Islet of Langerhans (tissue), 1 donor: ENCODE data around the gene RGS19.

Source experiments
- FAIRE-seq: peaks from one replicate; lab custom pipeline; 2011; peaks lifted over from hg19 to GRCh38; lab: Jason Lieb, UNC

Gene RGS19

DNA sequence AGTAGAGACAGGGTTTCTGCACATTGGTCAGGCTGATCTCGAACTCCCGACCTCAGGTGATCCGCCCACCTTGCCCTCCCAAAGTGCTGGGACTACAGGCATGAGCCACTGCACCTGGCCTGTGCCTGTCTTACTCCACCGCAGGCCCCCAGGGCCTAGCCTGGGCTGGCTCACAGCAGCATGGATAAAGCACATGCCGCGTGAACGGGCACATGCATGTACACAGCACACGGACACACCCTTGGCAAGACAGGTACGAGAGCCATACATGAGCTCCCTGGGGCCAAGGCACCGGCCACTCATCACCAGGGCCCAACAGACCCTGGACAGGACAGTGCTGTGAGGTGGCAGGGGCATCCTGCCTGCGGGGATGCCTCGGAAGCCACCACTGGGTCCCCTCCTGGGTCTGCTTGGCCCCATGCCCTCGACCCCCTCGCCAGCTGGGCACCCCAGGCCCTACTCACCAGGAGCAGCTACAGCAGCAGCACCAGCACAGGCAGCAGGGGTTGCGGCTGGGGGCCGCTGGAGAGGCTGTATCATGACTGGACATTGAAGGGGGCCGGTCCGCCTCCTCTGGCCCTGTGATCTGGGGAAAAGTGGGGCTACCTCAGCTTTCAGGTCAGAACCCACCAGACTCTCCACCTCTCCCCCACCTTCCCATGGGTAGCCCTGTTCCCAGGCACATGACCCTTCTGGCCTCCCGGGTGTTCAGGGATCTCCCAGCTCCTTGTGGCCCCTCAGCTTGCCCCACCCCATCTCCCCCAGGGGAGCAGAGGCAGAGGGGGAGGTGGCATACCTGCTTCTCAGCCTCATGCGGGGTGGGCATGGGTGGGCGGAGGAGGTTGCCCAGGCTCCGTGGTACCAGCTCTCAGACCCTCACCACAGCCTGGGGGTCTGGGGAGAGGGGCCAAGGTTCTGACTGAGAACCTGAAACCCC lies 3.0 kb downstream of the RGS19 start:
- no peak for FAIRE-seq

DNA sequence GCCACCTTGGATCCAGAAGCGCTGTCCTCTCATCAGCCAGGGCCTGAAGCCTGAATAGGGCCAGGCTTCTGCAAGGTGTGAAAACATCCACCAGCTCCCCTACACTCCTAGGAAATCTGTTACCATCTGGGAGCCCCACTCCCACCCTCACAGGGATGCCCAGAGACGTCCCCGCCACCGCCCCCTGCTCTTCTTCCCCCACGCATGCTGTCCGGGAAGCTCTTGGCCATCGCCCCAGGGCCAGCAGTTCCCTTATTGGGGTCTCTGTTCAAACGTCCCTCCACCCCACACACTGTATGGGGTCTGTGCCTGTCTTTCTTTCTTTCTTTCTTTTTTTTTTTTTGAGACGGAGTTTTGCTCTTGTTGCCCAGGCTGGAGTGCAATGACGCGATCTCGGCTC lies 3.8 kb downstream of the RGS19 start:
- no peak for FAIRE-seq

DNA sequence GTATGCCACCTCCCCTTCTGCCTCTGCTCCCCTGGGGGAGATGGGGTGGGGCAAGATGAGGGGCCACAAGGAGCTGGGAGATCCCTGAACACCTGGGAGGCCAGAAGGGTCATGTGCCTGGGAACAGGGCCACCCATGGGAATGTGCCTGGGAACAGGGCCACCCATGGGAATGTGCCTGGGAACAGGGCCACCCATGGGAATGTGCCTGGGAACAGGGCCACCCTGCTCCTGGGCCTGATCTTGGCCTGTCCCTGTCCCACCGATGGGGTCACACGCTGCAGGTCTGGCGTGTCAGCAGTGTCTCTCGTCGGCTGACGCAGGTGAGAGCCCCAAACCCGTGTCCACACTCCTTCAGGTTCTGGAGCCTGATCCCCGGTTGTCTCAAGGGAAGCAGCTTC lies 4.4 kb downstream of the RGS19 start:
- FAIRE-seq: no peak

DNA sequence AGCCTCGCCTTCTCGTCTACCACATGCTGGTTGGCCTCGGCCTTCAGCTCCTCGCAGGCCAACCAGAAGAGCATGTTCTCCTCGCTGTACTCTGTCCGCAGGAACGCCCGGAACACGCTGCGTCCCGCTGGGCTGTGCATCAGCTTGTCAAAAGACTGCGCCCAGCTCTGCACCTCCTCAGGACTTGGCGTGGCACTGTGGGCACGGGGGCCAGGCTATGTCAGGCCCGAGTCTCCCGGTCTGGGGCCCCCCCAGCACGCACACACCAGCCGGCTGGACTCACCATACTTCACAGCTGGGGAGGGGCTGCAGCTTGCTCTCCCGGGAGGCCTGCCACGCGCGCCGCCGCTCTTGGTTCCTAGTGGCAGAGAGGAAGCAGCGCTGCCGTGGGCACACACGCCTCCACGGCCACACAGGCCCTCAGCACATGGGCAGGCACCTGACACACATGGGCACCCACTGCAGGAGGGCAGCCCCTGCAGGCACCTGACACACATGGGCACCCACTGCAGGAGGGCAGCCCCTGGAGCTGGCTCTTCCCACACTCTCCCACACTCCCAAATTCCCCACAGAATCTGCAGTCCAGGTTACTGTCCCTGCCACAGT lies 5.0 kb downstream of the RGS19 start:
- FAIRE-seq: no peak

DNA sequence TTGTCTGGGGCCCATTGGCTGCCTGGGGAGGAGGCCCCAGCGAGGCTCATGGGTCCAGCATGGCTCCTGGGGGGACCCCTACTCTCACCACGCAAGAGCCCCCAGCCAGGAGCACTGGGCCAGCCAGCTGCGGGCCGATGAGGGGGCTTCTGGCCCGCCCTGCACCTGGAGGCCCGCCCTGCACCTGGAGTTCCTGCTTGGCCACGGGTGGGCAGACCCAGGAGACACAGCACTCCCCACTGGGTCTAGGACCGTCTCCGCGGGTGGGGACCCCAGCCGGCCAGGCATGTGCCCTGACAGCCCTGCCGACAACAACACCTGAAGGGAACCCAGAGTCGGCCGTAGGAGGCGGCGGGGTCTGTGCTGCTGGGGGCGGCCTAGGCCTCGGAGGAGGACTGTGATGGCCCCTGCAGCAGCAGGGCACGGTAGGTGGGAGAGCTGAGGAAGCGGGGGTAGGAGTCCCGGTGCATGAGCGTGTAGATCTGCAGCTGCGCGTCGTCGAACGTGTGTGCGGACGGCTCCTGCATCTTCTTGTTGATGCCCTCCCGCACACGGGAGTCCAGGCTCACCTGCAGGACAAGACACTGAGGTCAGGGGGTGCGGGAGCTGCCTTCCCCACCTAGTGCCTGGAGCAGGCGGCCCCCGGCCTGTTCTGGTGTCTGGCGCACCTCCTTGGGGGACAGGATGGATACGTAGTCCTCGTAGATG lies 5.7 kb downstream of the RGS19 start:
- no peak for FAIRE-seq

DNA sequence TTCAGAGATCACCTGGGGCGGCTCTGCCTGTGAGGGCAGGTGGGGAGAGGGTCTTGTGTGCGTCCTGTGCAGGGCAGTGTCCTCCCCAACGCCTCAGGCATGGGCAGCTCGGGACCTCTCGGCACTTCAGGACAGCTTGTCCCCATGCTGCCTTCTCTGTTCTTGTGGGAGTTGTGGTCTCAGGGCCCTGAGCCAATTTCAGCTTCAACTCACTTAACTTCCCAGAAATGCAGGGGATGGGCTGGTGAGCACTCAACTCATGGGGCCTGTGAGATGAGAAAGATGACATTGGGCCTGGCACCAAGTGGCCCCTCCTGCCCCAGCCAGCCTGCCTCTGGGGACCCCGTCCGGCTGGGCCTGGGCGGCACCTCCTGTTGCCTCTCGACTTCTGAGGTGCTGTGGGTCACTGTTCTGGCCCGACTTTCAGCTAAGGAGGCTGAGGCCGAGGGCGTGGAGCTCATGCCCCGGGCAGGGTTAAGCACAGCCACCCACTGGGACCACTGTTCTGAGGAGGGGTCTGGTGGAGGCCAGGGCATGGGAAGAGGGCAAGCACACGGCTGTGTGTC lies 6.7 kb downstream of the RGS19 start:
- FAIRE-seq: no peak

DNA sequence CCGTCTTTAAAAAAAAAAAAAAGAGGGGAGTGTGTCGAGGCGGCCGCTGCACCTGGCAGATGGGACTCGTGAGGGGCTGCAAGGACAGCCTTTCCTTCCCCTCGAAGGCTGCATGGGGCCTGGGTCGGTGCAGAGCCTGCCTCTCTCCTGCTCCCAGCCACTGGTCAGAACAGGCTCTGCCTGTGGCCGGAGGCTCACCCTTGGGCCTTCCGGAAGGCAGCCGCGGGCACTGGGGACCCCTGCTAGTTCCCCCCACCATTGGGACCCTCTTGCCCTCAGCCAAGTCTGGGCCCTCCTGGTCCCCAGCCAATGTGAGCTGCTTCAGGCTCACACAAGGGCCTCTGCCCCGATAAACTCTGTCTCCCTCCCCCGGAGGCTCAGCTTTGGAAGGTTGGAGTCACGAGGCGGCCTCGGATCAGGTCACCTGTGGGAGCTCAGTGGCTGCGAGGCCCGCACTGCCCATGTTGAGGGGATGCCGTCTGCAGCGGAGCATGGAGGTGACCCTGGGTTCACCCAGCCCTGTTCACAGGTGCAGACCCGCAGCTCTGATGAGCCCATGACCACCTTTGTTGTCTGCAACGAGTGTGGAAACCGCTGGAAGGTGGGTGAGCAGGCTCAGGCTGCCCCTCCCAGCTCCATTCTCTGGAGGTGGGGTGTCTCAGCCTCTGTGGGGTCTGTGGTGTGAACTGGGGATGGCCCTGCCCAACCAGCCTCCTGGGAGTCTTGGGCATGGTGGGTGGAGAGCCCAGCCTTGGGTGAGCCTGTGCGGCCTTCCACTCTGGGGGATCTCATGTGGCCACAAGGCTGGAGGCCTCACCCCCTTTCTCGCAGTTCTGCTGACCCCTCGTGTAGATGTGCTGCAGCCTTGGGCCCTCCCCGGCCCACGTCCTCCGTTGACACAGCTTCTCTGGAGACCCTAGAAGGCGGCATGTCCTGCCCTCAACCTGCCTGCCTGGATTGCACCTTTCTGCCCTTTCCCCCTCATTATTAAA lies 7.7 kb downstream of the RGS19 start:
- FAIRE-seq: no peak

DNA sequence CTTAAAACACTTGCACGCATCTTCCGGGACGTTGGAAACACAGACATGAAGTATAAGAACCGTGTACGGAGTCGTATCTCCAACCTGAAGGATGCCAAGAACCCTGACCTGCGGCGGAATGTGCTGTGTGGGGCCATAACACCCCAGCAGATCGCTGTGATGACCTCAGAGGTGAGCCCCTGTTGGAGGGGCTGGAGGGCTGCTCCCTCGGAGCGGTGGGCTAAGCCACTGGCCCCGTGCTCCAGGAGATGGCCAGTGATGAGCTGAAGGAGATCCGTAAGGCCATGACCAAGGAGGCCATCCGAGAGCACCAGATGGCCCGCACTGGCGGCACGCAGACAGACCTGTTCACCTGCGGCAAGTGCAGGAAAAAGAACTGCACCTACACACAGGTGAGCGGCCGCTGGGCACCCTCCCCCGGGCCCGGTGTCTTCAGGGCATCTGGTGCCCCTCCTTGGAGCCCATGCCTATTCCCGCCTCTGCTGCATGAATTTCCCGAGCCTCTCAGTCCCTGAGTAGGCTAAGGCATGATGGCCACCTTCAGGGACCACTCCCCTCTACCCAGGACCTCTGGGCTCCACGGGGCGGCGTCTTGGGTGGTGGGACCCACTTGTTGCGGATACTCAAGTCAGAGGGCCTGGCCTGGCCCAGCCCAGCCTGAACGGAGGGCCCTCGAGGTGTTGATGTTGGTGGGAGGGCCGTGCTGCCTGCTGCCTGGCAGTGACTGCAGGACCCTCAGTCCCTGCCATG lies 8.9 kb downstream of the RGS19 start:
- FAIRE-seq: no peak

DNA sequence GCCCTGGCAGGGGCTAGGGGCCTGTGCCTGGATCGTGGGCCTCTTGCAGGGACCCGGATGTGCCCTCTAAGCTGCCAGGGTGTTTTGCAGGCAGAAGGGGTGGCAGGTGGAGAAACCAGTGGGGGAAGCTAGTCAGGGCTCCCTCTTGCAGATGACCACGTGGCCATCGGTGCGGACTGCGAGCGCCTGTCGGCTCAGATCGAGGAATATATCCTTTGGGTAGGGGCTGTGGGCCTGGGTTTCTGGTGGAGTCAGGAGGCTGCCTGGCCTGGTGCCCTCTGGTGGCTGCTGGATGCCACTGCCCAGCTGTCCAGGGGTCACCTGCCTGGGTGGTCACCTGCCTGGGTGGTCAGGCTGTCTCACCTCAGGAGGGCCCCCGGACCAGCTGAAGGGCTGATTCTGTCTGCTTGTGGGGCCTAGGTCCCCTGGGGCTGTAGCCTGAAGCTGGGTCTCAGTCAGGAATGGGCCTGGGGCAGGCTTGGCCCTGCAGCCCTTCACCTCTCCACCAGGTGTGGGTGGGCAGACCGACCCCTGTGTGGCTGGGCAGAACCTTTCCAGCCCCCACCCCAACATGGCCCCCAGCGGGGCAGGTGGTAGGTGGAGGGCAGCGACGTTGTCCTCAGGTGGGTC lies 9.6 kb downstream of the RGS19 start:
- FAIRE-seq: no peak

DNA sequence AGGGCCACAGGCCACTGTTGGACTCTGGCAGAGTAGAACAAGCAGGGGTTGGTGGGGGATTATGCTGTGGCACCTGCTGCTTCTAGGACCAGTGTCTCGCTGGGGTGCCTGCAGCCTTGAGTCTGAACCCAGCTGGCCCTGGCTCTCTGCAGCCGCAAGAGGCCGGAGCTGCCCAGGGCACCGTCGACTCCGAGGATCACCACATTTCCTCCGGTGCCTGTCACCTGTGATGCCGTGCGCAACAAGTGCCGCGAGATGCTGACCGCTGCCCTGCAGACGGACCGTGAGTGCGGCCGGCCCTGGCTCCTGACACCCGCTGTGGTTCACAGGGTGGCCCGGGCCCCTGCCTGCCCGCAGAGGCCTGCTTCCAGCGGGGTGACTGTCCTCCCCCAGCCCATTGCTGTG lies 10.1 kb downstream of the RGS19 start:
- FAIRE-seq: no peak

DNA sequence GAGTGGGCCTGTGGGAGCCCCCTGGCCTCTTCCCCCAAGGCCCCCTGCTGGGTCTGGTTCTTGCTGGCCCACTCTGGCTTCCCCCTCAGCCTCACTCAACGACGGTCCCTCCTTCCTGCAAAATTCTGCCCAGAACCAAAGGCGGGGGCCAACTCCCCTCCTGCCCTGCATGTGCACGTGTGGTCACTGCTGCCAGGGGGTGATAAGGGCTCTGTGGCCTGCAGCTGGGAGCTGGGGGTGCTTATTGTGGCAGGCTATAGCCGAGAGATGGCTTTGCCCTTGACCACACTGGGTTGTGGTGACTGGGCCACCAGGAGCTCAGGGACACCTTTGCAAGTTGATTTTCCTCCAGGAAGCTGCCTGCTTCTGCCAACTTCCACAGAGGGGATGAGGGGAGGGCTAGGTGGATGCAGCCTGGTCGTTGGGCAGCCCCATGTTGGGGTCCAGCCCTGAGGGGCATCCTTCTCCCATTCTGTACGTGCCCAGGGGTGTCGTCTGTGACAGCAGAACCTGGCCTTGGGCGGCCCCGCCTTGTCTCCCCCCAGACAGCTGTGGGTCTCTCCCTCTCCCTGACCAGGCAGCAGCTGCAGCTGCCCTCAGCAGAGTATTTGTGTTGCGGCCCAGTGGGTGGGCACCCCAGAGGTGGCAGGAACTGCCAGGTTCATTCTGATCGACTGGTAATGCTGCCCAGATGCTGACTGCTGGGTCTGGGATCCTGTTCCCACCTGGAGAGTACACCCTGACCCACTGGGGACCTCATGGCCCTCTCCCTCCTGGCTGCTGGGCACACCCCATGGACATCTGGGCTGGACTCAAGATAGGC lies 10.7 kb downstream of the RGS19 start:
- FAIRE-seq: no peak

DNA sequence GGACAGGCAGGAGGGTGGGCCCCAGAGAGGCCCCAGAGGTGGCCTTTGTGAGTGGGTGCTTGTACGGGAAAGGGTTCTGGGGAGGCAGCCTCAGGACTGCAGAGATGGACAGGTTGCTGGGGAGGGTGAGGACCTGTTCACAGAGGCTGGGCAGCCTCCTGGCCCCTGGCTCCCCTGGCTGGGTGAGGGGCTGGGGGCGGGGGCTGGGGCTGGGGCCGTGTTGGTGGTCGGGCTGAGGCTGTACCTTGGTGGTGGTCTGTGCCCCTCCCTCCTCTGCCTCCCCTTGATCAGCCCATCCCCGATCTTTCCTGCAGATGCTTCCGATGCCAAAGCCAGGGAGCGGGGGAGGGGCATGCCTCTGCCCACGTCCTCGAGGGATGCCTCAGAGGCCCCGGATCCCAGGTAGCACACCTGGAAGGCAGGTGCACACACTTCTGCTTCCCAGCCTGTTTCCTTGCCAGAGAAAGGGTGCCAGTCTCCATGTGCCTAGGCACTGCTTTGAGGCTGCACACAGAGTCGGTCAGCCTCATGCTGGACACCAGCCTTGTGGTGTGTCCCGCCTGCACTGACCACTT lies 11.5 kb downstream of the RGS19 start:
- no peak for FAIRE-seq

DNA sequence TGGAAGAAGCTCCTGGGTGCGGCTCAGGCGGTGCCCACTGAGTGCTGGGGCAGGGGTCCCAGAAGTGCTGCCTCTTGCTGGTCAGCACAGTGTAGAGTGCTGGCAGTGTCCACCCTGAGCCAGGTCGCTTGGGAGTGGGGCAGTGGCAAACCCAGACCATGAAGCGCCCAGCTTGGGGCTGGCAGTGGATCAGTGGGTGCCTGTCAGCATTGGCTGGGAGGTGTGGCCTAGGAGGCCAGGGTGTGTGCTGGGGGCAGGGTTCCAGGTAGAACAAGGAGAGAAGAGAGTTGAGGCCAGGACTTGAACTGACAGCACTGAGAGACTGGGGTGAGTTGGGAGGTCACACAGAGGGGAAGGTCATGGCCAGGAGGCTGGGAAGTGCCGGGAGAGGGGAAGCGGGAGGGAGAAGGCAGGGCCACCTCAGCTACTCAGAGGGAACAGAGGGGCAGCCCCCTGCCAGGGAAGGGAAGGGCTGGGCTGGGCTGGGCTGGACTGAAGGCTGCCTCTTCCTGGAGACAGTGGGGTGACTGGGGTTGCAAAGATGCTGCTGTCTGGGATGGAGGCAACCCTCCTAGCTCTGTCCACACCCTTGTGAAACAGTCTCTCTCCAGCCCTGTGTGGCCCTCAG lies 12.2 kb downstream of the RGS19 start:
- no peak for FAIRE-seq

DNA sequence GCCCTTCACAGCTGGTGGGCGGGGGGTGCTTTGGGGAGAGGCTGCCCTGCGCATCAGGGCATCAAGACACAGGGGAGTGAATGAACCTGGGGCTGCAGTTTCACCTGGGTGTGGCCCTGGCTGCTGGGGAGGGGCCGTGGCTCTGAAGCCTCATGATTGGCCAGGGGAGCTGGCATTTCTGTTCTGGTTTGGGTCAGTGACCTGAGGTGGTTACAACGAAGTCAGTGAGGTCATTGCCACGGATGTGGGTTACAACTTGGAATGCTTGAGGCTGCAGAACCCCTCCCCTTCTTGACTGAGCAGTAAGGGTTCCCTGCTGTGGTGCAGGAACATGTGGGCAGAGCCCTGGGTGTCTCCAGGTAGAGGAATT lies 13.4 kb downstream of the RGS19 start:
- FAIRE-seq: no peak

DNA sequence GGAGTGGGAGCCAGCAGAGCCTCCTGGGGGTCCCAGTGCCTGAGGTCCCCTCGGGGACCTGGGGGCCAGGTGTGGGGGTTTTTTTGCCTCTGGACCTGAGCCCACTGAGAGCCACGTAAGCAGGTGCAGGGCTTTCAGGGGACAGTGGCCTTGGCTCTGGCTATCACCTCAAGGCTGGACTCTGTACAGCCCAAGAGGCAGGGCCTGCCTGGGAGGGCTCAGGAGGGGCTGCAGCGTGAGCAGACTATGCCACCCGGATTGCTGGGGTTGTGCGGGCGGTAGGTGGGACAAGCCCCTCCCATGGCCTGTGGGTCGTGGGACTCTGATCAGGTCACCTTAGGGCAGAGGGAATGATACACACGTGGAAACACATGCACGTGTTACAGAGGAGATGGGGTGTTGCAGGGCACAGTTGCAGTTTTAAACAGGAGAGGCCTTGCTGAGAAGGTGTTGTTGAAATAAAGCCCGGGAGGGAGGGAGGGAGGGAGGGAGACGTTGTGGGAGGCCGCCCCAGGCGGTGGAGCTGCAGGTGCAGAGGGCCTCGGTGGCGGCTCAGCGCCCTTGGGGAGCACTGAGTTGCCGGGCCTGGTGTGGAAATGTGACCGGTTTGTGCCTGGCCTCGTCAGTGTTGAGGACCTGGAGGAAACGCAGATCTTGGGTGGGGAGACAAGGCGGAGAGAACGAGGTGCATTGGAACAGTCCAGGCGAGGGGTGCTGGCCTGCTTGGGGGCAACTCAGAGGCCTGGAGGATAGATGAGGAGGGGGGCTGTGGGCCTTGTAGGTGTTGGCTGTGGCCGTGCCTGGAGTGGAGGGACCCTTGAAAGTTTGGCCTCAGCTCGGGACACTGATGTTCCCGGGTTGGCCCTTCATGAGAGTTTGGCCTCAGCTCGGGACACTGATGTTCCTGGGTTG lies 14.0 kb downstream of the RGS19 start:
- no peak for FAIRE-seq

DNA sequence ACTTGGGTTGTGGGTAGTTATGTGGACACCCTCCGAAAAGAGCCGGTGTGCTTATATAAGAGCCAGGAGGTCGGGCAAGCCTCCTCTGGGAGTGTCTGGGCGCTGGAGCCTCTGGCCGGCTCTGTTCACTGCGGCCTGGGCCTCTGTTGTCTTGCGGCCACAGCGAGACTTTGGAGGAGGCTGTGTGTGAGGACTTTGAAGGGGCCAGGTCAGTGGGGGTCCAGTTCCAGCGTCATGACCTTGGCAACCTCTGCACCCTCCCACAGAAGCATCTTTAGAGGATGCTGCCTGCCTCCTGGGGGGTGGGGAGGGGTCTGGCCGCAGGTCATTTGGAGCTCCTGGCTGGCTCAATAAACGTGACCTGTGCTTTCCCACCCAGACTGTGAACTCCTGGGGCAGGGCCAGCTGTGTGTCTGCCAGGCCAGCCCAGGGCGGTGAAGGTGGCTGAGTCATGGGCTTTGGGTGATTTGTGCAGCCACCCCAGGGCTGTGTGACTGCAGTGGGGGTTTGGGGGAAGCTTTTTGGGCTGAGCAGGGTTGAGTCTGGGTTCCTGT lies 15.1 kb downstream of the RGS19 start:
- no peak for FAIRE-seq

DNA sequence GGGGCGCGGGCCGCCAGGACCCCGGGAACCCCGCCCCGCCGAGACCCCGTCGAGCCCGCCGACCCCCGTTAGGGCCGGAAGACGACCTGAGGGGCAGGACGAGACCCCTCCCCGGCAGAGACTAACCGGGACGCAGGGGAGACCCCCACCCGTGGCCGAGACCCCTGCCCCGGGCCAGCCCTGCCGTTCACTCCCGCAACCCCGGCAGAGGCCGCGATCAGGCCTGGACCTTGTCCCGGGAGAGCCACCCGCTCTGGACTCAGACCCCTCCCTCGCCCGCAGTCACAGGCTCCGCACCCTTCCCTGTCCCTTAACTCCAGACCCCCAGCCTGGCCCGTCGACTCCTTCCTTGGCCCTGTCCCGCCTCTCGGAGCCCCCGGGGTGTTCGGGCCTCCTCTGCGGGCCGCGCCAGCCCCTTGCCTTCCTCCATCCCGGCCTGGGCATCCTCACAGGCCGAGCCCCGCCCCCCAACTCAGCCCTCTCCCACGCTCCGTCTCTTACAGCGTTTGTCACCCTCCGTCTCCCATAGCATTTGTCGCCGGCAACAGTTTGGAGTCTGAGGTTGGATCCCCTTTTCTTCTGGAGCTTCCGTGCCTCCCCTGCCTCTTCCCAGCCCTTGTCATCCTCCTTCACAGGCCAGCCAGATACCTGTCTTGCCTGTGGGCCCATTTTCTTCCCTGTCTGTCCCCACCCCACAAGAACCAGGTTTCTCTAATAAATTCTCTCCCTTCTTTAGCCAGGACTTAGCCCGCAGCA lies 15.8 kb downstream of the RGS19 start:
- no peak for FAIRE-seq
